Midbrain (tissue), 1 donor: ENCODE results near the gene DLGAP1.

Experiments
- DNase-seq: peaks from one replicate; lab custom pipeline; 2025; lab: John Stamatoyannopoulos, UW

DLGAP1 gene

GRCh38 chr18:3468066-3468705 is 986.9 kb downstream of the DLGAP1 start:
- no peak for DNase-seq

DNA sequence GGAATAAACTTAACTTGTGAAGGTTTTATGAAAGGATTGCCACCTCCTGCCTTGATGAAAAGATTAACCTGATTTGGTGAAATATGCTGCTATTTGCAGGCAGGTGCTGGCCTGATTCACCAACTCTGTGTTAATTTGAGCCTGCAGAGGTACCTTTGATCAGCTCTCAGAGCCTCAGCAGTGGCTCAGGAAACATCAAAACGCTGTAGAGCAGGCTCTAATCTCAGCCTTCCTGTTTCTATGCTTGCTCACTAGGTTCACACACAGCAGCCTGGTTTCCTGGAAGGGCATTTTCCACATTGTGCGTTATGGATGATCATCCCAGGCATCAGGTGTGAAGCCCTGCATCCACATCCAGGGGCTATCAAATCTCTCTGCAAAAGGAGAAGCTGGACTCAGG is 988.2 kb downstream of the DLGAP1 start:
- no peak for DNase-seq

- no peak for DNase-seq
Measured at GRCh38 chr18:3466045-3466444, 989.1 kb downstream of the DLGAP1 start.

GRCh38 chr18:3463051-3463450 is 992.1 kb downstream of the DLGAP1 start:
- DNase-seq: no peak

DNA sequence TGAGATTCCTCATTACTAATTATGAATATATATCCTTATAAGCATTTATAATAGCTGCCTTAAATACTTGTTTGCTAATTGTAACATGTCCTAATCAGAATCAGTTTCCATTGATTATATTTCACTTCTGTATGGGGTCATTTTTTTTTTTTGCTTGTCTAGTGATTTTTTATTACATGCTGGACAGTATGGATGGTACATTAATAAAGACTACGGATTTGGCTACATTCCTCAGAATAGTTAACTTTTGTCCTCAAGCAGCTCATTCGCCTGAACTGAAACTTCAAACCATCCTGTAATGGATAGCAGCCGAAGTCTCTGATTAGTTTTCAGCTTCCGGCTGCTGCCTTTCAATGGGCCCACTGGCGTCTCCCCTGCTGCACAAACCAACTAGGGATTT is 993.4 kb downstream of the DLGAP1 start:
- DNase-seq: no peak

DNA sequence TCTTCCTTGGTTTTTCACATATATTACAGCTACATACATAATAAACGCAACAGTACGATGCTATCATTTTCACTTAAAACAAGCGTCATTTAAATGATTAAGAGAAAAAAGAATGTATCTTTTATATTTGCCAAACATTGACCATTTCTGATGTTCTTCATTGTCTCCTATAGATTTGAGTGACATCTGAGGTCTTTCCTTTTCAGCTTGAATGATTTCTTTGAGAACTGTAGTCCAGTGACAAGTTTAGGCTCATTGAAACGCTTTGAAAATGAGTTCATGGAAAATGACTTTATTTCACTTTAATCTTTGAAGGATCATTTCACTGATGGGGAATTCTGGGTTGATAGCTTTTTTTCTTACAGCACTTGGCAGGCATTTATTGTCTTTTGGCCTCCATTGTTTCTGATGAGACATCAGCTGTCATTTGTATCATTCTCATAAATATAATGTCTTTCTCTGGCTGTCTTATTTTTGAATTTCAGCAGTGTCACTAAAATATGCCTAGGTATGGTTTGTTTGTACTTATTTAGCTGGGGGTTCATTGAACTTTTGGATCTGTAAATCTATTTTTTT is 994.2 kb downstream of the DLGAP1 start:
- DNase-seq: no peak

DNA sequence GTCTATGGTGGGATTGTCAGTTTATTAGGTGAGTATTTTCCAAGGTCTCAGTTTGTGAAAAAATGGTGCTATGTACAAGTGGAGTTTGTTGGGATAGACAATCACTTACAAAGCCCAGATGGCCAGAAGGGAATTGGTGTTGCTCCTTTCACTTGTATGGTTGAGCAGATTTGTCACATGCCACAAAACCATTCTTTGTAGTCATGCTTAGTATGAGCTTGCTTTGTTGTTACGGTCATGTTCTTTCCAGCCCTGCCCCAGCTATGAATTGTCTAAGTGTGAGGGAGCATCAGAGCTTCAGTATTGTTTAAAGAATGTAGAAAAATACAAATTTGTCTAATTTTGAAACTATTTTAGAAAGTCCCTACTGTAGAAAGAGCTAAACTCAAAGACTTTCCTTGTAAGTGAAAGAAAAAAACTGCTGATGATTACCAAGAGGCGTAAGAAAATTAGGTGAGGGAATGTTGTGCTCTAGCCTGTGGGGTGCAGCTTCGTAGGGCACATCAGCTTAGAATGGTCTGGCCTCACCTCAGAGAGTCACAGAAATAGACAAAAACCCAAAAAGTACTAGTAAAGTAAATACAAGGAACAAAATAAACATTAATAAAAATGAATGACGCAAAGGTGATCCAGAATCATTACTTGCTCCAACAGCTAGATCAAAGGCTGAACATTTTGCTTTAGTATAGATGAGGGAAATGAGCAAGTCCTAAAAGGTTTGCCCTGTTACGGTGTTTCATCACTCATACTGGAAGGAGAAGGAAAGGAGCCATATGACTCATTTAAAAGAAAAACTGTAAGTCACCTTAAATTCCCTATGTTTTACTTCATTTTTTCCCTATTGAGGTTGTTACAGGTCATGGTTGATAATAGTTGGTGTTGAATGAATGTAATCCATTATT is 995.9 kb downstream of the DLGAP1 start:
- DNase-seq: peak; percentile 65

DNA sequence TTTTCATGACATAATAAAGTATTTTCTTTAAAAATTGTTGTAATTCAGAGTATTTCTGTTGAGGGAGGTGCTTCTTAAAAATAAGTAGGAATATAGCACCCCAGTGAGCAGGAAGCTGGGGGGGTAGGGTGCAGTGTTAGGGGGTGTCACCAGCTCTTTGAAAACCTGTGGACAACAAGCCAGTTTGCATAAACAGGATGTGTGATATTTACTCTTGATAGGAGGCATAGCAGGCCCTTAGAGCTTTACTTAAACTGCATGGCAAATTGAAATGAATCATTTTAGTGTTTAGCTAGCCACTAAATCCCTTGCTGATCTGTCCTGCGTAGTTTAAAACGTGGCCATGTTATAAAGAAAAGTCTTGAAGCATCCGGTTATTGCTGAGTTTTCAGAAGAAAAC is 996.7 kb downstream of the DLGAP1 start:
- no peak for DNase-seq

DNA sequence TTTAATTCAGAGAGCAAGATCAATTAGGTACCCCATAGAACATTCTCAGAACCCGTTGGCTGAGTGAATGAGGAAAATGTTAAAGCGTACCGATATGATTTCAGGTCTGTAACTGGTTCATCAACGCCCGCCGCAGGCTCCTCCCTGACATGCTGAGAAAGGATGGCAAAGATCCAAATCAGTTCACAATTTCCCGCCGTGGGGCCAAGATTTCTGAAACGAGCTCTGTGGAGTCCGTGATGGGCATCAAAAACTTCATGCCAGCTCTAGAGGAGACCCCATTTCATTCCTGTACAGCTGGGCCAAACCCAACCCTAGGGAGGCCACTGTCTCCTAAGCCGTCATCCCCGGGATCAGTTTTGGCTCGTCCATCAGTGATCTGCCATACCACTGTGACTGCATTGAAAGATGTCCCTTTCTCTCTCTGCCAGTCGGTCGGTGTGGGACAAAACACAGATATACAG is 997.8 kb downstream of the DLGAP1 start:
- DNase-seq: no peak

DNA sequence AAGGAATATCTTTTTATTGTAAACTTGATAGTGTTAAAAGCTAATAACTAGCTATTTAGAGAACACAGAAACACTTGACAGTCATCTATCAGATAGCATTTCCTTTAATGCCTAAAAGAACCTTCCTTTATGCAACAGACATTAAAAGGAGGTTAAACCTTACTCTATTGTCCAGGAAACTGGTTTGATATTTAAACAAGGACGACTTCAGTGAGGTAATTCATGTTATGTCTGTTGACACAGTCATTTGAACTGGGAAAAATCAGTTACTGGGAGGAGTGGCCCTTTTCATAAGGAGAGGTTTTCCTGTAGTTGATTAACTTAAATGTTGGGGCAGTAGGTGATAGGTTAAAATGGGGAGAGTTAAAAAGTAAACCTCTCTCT is 998.4 kb downstream of the DLGAP1 start:
- no peak for DNase-seq

- no peak for DNase-seq
Measured at GRCh38 chr18:3455907-3456685, 999.0 kb downstream of the DLGAP1 start.

DNA sequence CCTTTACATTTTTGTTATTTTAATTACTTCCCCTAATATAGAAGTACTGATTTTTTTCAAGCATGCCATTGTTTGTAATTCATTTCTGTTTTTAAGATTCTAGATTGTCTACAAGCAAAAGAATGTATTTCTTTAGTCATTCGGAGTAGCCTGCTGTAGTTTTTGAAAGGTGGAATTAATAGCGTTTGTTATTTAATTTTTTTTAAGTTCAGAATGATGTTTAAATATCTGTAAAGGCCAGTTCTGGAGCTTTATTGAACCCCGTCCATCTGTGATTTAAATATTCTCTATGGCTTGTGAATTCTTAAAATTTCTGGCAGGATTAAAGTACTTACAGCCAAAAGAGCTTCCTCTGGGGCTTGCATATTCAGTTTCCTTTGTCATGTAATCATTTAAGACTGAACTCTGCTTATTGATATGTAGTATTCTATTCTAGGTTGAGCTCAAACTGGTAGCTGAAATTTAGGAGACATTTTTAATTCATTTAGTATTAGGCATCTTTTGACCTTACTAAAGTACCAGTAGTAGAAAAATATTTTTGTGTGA is 999.9 kb downstream of the DLGAP1 start:
- DNase-seq: no peak

DNA sequence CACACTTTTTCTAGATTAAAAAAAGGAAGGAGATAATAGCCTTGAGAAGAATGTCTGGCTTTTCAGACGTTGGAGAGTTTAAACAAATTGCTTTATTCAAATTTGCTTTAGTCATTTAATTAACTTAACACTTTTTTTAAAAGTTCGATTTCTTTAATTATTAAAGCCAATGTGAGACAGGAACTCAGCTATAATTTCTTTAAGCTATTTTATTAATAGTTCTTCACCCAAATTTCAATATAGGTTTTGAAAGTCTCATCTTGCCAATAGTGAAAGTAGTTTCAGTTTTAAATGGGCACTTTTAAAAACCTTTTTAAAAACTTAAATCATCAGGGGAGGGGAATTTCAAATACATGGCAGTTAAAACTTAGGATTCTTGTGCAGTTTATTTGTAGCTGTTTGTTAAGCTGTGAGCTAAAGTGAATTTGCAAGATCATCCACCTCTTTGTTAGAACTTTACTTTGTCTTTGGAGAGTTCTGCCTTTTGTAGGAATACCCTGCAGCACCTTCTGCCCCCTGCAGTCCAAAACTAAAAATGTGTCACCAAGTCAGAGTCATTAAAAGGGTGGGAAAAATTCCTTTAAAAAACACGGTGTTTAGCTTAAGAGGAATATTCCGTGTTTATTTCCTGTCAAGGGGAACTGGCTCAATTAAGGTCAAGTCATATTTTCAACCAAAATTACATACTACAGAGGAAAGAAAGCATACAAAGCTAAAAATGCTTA is 1000.6 kb downstream of the DLGAP1 start:
- DNase-seq: peak; percentile 62

DNA sequence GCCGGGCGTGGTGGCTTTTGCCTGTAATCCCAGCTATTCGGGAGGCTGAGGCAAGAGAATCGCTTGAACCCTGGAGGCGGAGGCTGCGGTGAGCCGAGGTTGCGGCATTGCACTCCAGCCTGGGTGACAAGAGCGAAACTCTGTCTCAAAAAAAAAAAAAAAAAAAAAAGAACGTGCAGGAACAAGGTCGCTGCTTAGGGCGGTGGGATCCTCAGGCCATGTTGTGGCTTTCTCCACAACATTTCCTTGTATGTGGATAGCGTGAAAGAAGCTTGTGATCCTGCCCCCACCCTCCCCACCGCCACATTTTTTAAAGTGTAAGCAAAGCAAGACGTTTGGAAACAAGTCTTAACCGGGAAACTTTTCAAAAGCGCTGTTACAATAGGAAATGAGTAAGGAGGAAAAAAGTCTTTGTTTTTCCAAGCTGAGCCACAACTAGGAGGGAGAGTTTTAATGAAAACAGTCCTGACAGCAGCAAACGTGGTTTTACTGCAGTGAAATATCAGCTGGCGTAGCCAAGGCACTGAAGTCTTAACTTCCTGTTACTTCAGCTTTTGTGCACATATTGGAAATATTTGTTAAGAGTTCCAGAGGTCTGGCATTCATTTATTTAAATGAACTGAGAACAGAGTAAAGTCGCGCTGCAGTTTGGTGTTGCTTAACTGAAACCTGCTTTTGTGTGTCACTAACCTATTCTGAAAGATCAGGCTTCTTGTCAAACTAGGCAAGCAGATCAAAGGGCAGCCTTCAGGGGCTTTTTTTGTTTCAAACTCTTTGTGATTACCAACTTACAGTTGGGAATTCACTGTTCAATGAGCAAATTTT is 1001.4 kb downstream of the DLGAP1 start:
- DNase-seq: peak; percentile 50

GRCh38 chr18:3452750-3453539 is 1002.2 kb downstream of the DLGAP1 start:
- DNase-seq: no peak

DNA sequence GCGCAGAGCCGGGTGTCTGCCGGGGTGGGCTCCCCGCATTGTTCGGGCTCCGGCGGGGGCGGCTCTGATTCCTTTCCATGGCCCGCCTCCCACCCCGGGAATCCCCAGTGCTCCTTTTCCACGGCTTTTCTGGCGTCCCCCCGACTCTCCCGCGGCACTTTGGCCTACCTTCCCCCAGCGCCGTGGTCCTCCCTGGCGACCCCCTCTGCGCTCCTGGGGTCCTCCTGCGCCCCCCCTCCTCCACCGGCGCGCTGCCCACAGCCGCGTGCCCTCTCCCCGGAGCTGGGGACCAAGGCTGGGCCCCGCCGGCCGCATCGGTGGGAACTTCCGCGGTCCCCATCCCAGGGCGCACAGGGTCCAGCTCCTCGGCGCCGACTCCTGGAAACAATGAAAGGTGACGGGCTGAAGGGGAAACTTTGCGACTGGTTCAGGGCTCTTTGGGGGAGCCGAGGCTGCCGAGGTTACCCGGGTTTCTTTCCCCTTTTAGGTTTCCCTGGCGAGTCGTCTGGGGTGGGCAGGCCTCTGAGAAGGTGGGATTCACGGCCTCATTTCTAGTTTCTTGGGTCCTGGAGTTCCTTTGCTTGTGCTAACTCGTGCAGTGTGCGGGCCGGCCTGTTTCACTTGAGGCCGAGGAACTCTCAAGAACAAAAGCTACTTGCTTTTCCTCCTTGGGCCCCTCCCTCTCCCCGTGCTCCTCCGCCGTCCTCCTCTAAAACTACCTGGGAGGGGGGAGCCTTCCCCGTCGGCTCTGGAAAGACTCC is 1002.9 kb downstream of the DLGAP1 start:
- DNase-seq: peak; percentile 25

DNA sequence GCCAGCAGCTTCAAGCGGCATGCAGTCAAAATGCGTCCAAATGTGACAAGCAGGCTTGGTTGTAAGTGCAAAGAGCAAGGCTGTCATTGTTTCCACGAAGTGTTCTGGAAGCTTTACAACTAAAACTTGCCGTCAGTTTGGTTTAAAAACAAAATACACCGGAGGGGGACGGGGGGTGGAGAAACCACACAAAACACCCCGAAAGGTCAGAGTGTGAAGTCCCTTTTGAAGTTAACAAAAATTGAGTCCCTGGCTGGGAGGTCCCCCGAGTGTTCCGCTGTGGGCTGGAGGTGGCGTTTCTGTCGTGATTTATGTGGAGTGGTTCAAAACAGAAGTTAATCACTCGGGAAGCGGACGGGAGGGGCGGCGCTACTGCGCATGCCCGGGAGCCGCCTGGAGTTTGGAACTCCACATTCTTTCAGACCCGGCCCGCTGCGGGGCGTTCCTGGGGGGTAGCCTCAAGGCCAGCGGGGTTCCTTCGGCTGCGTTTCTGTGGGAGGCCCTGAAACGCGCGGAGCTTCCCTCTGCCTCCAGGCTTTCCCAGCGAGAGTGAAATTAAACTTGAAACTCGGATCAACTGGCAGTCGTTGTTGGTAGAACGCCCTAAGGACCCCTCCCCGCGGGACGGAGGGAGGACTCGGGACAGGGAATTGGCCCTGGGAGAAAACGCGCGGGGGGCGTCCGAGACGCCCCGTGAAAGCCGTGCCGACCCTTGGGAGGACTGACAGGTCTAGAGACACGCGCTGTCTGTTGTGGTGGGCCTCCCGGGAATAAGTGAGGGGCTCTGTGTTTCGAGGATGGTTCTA is 1003.7 kb downstream of the DLGAP1 start:
- DNase-seq: peak; percentile 90

DNA sequence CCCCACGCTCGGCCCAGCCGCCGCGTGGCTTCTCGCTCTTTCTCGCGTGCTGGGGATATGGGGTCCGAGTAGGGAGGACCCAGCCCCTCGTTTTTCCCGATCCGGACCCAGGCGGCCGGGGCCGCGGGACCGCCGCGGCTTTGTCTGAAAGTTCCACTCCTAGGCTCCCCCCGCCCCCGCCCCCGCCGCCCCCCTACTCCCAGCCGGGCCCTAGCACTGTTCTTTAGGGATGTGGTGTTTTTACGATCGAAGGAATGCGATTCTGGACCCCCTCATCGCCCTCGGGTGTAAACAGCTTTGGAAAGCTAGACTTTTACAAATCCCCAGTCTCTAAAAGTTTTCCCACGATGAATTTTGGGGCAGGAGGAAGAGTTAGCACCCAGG is 1004.3 kb downstream of the DLGAP1 start:
- DNase-seq: no peak
